ENCODE results near the gene CAMK2A. TPM values are rescaled to one million over a fixed set of nuclear protein-coding genes. Genes with fewer than 3 reads are reported as not detected.

The CAMK2A gene
- total and polyA plus RNA-seq, 2 donors (not counting 3 experiments of a cell fraction or from before 2014, with no cell fraction given), result not detected

- no peak for FAIRE-seq
- intact Hi-C loops (cut with micrococcal nuclease) (no loop called here), dilution Hi-C loops (cut with MboI; ENCODE audit: extremely low pct_ligation_motif_present, low sequenced_read_pairs) (no loop called here)
- no peak for TF ChIP-seq JUN (IDR thresholded peaks at IDR 0.05; ENCODE audit: borderline replicate concordance, insufficient read depth, insufficient read length, low read depth)
- no peak for TF ChIP-seq POLR2AphosphoS5 (IDR thresholded peaks at IDR 0.05; ENCODE audit: insufficient read depth, low read depth, low read length)
- no peak for TF ChIP-seq MAX (IDR thresholded peaks at IDR 0.05; ENCODE audit: insufficient read depth, insufficient read length)
- TF ChIP-seq GATA2 (IDR thresholded peaks at IDR 0.05; ENCODE audit: insufficient read depth, insufficient read length, low read depth, low read length), result no peak
- no peak for TF ChIP-seq MYC (IDR thresholded peaks at IDR 0.05; ENCODE audit: low read depth, low read length)
- TF ChIP-seq POLR2A (IDR thresholded peaks at IDR 0.05; ENCODE audit: low read depth, low read length), result no peak
- no peak for TF ChIP-seq EZH2 (IDR thresholded peaks at IDR 0.05; ENCODE audit: borderline replicate concordance, low read depth, low read length, severe bottlenecking)
- no peak for TF ChIP-seq CTCF (IDR thresholded peaks at IDR 0.05; ENCODE audit: extremely low read depth in 1 of 2, insufficient read depth in 1 of 2, low read depth in 1 of 2, low read length in 2 of 2)
- no peak for TF ChIP-seq FOS (IDR thresholded peaks at IDR 0.05; ENCODE audit: borderline replicate concordance, insufficient read depth, low read length)
- no TSS peak for BruUV-seq (replicated peaks)
- ChIA-PET CTCF (no interaction called here), POLR2A (interaction anchor here (0.8 kb wide), 1 partner anchor 14 kb away, joined by 6 read pairs; no protein-coding TSS in a partner anchor)
- H4K20me1 ChIP-seq (replicated peaks; ENCODE audit: control insufficient read depth, extremely low read depth, insufficient read depth, low read length), result no peaks in the 10 kb centered on the region
- H3K9me3 ChIP-seq (replicated peaks; ENCODE audit: control insufficient read depth, insufficient read depth, low read length), result no peaks in the 10 kb centered on the region
- no peak overlapping the region for H3K4me3 ChIP-seq (replicated peaks in 1 of 3; ENCODE audit: insufficient read depth in 1 of 3, low read depth in 1 of 3, low read length in 3 of 3)
- no peak overlapping the region for H2AFZ ChIP-seq (ENCODE audit: low read depth, low read length)
- H3K9ac ChIP-seq (replicated peaks; ENCODE audit: extremely low read depth, insufficient read depth, low read length), result no peak overlapping the region
- H3K36me3 ChIP-seq (ENCODE audit: control insufficient read depth in 2 of 2, extremely low read depth in 1 of 2, insufficient read depth in 2 of 2, low read length in 2 of 2), result no peaks in the 10 kb centered on the region
- H3K9me1 ChIP-seq (replicated peaks; ENCODE audit: control insufficient read depth, extremely low read depth, insufficient read depth, low read length), result no peaks in the 10 kb centered on the region
- no peak for DNase-seq (ENCODE audit: low read depth, low spot score)
- peaks cover 13% of the 10 kb centered on the region for H3K4me1 ChIP-seq (ENCODE audit: control insufficient read depth, extremely low read depth, insufficient read depth, low read length)
- H3K4me2 ChIP-seq (ENCODE audit: insufficient read depth, low read length), result no peak overlapping the region
- H3K79me2 ChIP-seq (ENCODE audit: control insufficient read depth, insufficient read depth, low read length), result no peaks in the 10 kb centered on the region
- H3K27ac ChIP-seq (ENCODE audit: insufficient read depth, low read depth, low read length), result no peak overlapping the region
- H3K27me3 ChIP-seq (ENCODE audit: control insufficient read depth in 2 of 2, insufficient read depth in 2 of 2, low read length in 2 of 2), result peaks cover 0 to 9% of the 10 kb centered on the region in 2 experiments
Measured at GRCh38 chr5:150313501-150313900, 23.9 kb upstream of the CAMK2A start.

All from endothelial cell of umbilical vein (primary cell).